Upper lobe of left lung (tissue), 6 donors: ENCODE data around the gene MTG1. TPM values are rescaled to one million over a fixed set of nuclear protein-coding genes. Genes with fewer than 3 reads are reported as not detected.
A peak's percentile ranks its signal among the peaks of the same experiment; 100 is the strongest.

ENCODE experiments used
- ATAC-seq, 2 donors: fragments of 200-7000 bp; cut with Tn5 transposase; one replicate each; pipeline ENCODE4 v1.9.1; 2022; ENCODE audit warnings: mild to moderate bottlenecking in 2 of 2, moderate library complexity in 2 of 2; ENCODE audit not compliant: low FRiP score in 2 of 2
- DNase-seq, 2 donors: peaks; one replicate each; pipeline ENCODE4 v3.0.0-alpha.2; 2019 to 2020
- H3K27ac ChIP-seq, 4 donors: fragments of 200-600 bp; sonication (generic); one replicate each; pipeline ENCODE4 v1.5.1; 2016 to 2019
- H3K27me3 ChIP-seq, 4 donors: fragments of 200-600 bp; sonication (generic); one replicate each; pipeline ENCODE4 v1.5.1; 2017 to 2019
- H3K36me3 ChIP-seq, 4 donors: fragments of 200-600 bp; sonication (generic); one replicate each; pipeline ENCODE4 v1.5.1; 2016 to 2019
- H3K4me1 ChIP-seq, 4 donors: fragments of 200-600 bp; sonication (generic); one replicate each; pipeline ENCODE4 v1.5.1; 2018 to 2019
- H3K4me3 ChIP-seq, 4 donors: fragments of 200-600 bp; sonication (generic); one replicate each; pipeline ENCODE4 v1.5.1; 2017 to 2019; ENCODE audit warnings: mild to moderate bottlenecking in 2 of 4, moderate library complexity in 1 of 4
- H3K9me3 ChIP-seq, 4 donors: fragments of 200-600 bp; sonication (generic); one replicate each; pipeline ENCODE4 v1.5.1; 2018 to 2019
- EP300 ChIP-seq, 4 donors: sonication (generic); formaldehyde crosslinking; IDR thresholded peaks; one replicate each; pipeline ENCODE4 v1.5.1; 2017; ENCODE audit warnings: antibody characterized with exemption in 4 of 4, control low read depth in 2 of 4
- POLR2A ChIP-seq, 4 donors: fragments of 450-650 bp; IDR thresholded peaks; one replicate each; pipeline ENCODE4 v1.5.1; 2016 to 2017; ENCODE audit warnings: antibody characterized with exemption in 4 of 4, mild to moderate bottlenecking in 2 of 4
- POLR2AphosphoS5 ChIP-seq, 2 donors: sonication (generic); formaldehyde crosslinking; IDR thresholded peaks; one replicate each; pipeline ENCODE4 v1.5.1; 2017; ENCODE audit warnings: antibody characterized with exemption in 2 of 2
- WGBS, 2 donors: methylation state at CpG; one replicate each; pipeline ENCODE4 v1.1.5; 2017 to 2018; 5-methylcytosine and 5-hydroxymethylcytosine counted together
- total RNA-seq, 6 donors: library from RNA; depleted of rRNA in 4 of 6; stranded (reverse); fragments of >200 nt in 4 of 6; gene quantifications; one replicate each; pipeline versions ENCODE4 v1.1.0 to v1.2.1, GENCODE V29; 2016 to 2021
- TF ChIP-seq, protein P1 (sequence below), 6 experiments: fragments of 450-650 bp in 4 of 6; fragments of 200-600 bp in 2 of 6; sonication (generic) in 2 of 6; IDR thresholded peaks; one replicate each; pipeline ENCODE4 v1.5.1; 2016 to 2019; ENCODE audit warnings: antibody characterized with exemption in 6 of 6
- donor health status: DM: no; HTN: no; CAD: no; lungs with moderate emphysema.
- donor health status: DM: no; HTN: yes; CAD: no; lungs with severe emphysema.

MTG1 gene
- total RNA-seq, 6 donors from 2014 or later, result 21.0 to 155 (median 40.8) TPM

DNA sequence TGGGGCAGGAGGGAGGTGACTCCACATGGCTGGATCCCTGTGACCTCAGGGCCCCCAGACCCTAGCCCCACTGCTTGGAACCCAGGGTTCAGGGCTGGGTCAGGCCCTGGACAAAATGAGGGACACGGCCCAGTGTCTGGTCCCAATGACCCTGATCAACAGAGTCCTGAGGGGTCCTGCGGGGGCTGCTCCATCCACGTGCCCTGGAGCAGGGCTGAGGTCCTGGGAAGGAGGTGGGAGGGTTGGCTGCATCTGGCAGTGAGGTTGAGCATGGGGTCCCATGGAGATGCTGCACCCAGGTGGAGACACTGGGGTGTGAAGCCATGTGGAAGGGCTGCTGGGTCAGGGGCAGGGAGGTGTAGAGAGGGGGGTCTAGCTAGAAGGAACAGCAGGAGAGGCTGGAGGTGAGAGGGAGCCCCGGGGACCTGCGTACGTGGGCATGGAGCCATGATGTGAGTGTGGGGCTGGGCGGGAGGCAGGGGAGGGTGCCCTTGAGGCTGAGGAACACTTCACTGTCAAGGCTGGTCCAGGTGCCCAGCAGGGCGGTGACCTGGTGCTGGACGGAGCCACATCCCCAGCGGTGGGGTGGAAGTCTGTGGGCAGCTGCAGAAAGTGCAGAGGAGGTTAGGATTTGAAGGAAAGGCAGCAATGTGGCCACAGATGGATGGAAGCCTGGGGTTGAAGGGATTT lies 60.4 kb downstream of the MTG1 start:
- H3K4me1 ChIP-seq, result no peaks in the 10 kb centered on the region
- TF ChIP-seq, protein P1, sequence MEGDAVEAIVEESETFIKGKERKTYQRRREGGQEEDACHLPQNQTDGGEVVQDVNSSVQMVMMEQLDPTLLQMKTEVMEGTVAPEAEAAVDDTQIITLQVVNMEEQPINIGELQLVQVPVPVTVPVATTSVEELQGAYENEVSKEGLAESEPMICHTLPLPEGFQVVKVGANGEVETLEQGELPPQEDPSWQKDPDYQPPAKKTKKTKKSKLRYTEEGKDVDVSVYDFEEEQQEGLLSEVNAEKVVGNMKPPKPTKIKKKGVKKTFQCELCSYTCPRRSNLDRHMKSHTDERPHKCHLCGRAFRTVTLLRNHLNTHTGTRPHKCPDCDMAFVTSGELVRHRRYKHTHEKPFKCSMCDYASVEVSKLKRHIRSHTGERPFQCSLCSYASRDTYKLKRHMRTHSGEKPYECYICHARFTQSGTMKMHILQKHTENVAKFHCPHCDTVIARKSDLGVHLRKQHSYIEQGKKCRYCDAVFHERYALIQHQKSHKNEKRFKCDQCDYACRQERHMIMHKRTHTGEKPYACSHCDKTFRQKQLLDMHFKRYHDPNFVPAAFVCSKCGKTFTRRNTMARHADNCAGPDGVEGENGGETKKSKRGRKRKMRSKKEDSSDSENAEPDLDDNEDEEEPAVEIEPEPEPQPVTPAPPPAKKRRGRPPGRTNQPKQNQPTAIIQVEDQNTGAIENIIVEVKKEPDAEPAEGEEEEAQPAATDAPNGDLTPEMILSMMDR (IDR thresholded peaks at IDR 0.05), result no peak
- no peak for ATAC-seq
- H3K27me3 ChIP-seq, result no peaks in the 10 kb centered on the region
- peaks cover 0 to under 1% (median 0%) of the 10 kb centered on the region in 4 donors for H3K9me3 ChIP-seq
- peak in 1 of 2 donors; percentile 52 for DNase-seq
- H3K27ac ChIP-seq, result no peak overlapping the region
- WGBS, 2 donors, result 83 to 85% methylated on average over 9 to 10 of the region's 10 CpGs
- no peak overlapping the region for H3K4me3 ChIP-seq
- H3K36me3 ChIP-seq, result no peaks in the 10 kb centered on the region

DNA sequence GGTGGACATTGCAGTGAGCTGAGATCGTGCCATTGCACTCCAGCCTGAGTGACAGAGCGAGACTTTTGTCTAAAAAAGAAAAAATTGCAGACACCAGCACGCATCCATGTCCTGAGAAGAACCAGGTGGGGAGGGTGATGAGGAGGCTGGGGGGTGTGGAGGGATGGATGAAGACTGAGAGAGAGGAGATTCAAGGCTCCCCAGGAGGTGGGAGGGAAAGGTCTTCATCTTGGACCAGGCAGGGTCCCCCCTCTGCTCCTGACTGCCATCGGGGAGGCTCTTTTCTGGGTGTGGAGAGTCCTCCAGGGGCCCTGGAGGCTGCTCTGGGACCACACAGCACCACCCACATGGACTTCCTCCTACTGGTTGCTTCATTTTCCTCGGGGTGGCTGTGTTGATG lies 61.2 kb downstream of the MTG1 start:
- H3K27ac ChIP-seq, result no peak overlapping the region
- TF ChIP-seq POLR2A (IDR thresholded peaks at IDR 0.05), result no peak
- TF ChIP-seq, protein P1 (IDR thresholded peaks at IDR 0.05), result no peak
- TF ChIP-seq POLR2AphosphoS5 (IDR thresholded peaks at IDR 0.05), result no peak
- no peak for TF ChIP-seq EP300 (IDR thresholded peaks at IDR 0.05)
- no peaks in the 10 kb centered on the region for H3K4me1 ChIP-seq
- WGBS, 2 donors, result 73 to 80% methylated on average over 5 of the region's 5 CpGs
- H3K9me3 ChIP-seq, result no peaks in the 10 kb centered on the region
- DNase-seq (no peak), ATAC-seq (no peak)
- H3K27me3 ChIP-seq, result no peaks in the 10 kb centered on the region
- H3K4me3 ChIP-seq, result no peak overlapping the region
- no peaks in the 10 kb centered on the region for H3K36me3 ChIP-seq

DNA sequence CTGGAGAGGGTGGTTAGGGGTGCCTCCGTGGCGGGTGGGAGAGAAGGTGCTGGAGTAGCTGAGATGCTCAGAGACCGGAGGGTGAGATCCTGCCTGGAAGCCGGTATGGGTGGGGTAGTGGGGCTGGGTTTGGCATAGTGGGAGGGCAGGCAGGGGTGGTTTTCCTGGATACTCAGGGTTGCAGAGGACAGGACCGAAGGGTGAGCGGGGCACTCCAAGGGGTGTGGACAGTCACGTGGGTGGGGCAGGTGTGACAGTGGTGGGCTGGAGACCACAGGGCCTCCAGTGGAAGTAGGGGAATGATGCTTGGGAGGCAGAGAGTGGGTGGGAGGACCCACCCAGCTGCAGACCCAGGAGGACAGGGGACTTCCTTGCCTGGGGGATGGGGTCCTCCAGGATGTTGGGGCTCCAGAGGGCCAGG lies 61.7 kb downstream of the MTG1 start:
- TF ChIP-seq, protein P1 (IDR thresholded peaks at IDR 0.05), result no peak
- TF ChIP-seq EP300 (IDR thresholded peaks at IDR 0.05), result no peak
- TF ChIP-seq POLR2A (IDR thresholded peaks at IDR 0.05), result no peak
- 84 to 89% methylated on average over 7 of the region's 7 CpGs for WGBS, 2 donors
- Histone ChIP-seq H3K9me3 (no peaks in the 10 kb centered on the region), H3K36me3 (no peaks in the 10 kb centered on the region), H3K27ac (no peak overlapping the region), H3K4me1 (no peaks in the 10 kb centered on the region), H3K4me3 (no peak overlapping the region), H3K27me3 (no peaks in the 10 kb centered on the region)
- no peak for ATAC-seq
- peak in 1 of 2 donors; percentile 22 for DNase-seq

DNA sequence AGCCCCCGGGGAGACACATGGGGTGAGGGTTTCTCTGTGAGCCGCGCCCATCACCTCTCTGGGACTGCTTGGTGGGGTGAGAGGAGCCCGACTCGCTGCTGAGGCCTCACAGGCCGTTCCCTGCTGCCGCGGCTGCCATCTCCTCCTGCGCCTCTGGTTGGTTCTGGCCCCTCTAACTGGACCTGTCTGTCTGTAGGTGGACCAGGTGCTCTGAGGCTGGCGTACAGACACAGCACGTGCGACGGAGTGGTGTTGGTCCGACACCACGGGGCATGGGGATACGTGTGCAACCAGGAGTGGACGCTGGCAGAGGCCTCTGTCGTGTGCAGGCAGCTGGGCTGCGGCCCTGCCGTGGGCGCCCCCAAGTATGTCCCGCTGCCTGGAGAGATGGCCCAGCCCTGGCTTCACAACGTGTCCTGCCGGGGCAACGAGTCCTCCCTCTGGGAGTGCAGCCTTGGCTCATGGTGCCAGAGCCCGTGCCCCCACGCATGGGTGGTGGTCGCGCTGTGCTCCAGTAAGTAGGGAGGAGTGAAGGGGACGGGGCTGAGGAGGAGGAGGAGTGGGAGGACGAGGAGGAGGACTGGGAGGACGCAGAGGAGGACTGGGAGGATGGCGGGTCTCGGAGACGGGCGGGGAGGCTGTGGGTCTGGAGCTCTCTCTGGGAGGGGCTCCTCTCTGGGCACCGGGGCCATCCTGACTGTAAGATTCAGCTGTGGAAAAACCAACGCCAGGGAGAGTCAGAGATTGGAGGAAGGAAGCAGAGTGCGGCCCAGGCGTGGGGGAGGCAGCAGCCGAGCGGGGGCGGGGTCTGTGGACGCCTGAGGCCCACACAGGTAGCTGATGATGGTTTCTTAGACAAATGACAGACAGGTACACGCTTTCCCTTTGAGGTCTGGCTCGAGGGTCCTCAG lies 62.3 kb downstream of the MTG1 start:
- Histone ChIP-seq H3K27me3 (no peaks in the 10 kb centered on the region), H3K4me3 (no peak overlapping the region), H3K36me3 (no peaks in the 10 kb centered on the region), H3K4me1 (no peaks in the 10 kb centered on the region), H3K27ac (no peak overlapping the region), H3K9me3 (no peaks in the 10 kb centered on the region)
- ATAC-seq (no peak), DNase-seq (peak in 1 of 2 donors; percentile 66)
- no peak for TF ChIP-seq EP300 (IDR thresholded peaks at IDR 0.05)
- no peak for TF ChIP-seq POLR2AphosphoS5 (IDR thresholded peaks at IDR 0.05)
- TF ChIP-seq POLR2A (IDR thresholded peaks at IDR 0.05), result no peak
- TF ChIP-seq, protein P1 (IDR thresholded peaks at IDR 0.05), result no peak
- 87% methylated on average over 22 to 46 of the region's 46 CpGs for WGBS, 2 donors
